DMS53 treated with DMSO at 0.1 percent for 48 hours (cell line): Measurements from ENCODE around the gene UBXN4.
"Not testable (repeated sequence)": the region's sequence is repeated elsewhere in the genome, so short reads cannot be mapped to it uniquely, and the experiment has no call there.

ENCODE experiments used
- DNase-seq: peaks from one replicate; lab custom pipeline; 2025; ENCODE audit not compliant: unreplicated experiment; lab: John Stamatoyannopoulos, UW

Gene UBXN4

DNA sequence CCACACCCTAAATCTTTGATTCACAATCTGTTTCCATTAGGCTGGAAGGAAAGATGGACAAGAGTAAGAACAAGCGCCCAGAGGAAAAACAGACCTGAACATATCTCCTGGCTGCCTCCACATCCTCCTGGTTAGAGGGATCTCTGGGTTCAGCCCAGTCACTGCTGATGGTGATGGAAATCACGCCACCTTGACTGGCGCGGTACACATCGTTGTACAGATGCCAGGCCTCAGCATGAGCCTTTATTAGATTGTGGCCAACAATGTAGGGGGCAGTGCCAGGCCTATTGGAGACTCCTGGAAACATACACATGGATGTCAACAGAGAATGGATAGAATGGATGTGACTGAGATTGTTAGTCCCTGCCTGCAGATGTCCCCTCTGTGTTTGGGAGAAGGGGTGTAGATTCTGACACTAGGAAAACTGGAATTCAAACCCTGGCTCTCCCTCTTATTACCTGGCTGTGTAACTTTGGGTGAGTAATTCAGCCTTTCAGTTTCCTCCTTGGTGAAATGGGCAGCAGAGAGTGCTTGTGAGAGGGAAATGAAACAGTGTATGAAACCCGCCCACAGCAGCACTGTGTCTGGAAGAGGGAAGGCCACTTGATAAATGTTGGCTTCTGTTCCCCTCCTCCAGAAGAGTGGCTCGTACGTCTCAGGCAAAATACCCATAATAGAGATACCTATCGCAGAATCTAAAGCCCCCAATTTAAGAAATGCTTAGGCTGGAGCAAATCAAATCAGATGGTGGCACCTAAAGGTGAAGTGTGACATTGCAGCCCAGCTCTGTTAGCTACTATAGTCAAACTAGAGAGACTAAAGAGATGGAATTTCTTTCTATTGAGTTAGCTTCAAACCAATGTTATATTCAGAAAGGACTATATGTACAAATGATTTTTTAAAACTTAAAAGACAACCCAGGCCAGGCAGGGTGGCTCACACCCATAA, 59.1 kb downstream of the UBXN4 start:
- no peak for DNase-seq

- no peak for DNase-seq
These were observed 60.7 kb downstream of the UBXN4 start for GRCh38 chr2:135802350-135802749.

- DNase-seq: no peak
These were observed 61.6 kb downstream of the UBXN4 start for GRCh38 chr2:135803278-135803677.

GRCh38 chr2:135807874-135808273, 66.2 kb downstream of the UBXN4 start:
- not testable (repeated sequence) for DNase-seq

DNA sequence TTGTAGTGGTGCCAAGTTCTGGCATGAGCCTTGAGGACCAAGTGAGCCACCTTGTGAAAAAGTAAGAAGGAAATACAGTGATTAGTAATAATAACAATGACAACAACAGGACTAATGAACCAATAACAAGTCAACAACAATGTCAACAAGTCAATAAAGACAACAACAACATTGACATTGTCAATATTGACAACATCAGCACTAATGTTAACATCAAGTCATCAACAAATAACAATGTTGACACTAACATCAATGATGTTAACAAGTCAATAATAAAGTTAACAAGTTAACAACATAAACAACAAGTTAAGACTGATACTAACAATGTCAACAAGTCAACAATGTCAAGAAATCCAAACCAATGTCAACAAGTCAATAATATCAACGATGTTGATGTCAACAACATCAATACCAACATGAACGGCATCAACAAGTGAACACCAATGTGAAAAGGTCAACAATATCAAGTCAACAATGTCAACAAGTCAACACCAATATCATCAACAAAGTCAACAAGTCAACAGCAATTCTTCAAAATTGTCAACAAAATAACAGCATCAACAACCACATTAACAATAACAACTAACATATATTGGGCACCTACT, 71.4 kb downstream of the UBXN4 start:
- no peak for DNase-seq

DNA sequence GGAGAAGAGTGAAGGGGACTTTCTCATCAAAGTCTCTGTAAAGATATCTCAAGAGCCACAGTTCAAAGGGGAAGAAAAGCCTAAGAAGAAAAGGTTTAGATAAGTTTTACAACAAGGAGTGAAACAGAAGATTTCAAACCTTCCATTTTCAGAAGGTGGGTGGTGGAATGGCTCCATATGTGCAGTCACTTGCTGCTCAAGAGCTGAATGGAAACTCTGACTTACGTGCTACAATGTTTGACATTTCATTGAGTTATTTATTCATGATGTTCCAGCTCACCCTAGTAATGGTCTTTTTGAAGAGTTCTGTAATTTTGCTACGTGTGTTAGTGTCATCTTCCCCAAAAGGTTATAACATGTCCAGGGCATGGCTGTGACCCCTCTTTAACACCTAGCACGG, 73.6 kb downstream of the UBXN4 start:
- DNase-seq: no peak

DNA sequence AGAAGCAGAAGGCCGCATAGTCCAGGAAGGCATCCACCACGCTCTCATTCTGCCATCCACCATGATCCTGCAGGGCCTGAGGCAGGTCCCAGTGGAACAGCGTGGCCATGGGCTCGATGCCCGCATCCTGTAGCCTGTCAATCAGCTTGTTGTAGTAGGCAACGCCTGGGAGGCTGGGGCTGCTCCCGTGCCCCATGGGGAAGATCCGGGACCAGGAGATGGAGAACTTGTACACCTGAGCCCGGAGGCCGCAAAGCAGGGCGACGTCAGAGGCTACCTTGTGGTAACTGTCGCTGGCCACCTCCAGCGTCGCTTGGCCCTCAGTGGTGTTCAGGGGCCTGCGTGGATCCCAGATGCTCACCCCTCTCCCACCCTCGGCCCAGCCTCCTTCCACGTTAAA, 75.8 kb downstream of the UBXN4 start:
- DNase-seq: no peak

- DNase-seq: no peak
These were observed 76.3 kb downstream of the UBXN4 start for GRCh38 chr2:135817951-135818350.

DNA sequence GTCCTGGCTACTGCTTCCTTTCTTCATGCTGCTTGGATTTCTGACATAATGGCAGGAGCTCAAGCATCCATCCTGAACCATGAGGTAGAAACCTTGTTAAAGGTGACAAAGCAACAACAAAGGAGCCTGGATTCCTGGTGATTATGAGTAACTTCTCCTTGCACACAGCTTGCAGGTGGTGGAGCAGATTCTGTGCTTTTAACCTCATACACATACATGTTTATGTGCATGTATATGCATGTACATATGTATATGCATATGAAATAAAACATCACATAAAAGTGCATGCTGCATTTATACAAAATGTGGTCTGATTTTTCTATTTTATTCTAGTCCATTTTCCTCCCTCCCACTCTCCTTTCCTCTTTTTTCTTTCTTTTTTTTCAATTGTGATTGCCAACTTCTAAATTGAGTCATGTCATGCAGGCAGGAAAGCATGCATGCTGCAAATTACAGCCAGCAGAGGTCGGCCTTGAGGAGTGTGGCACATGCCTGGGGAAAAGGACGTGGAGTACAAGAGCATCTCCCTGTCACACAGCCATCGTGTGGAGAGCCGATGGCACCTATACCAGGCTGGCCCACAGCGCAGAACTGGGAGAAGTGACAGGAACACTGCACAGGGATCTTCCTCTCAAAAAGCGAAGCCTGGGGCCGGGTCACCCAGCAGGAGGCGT, 77.4 kb downstream of the UBXN4 start:
- no peak for DNase-seq

- no peak for DNase-seq
These were observed 78.5 kb downstream of the UBXN4 start for GRCh38 chr2:135820003-135820618.

DNA sequence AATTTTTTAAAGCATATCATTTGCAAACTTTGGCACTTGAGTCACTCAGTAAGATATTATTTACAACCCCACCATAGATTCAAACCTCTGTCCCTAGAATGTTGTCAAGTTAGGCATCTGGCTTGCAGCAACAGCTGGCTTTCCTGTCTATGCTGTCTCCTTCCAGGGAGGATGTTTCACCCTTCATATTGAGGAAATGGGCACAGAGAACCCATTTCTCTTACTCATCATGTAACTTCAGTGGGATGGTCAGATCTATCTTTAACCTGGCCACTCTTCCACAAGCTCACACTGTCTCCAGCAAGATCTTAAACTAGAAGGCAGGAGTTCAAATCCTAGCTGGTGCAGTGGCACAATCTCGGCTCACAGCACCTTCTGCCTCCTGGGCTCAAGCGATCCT, 79.5 kb downstream of the UBXN4 start:
- DNase-seq: no peak

GRCh38 chr2:135822855-135823254, 81.2 kb downstream of the UBXN4 start:
- no peak for DNase-seq

- no peak for DNase-seq
These were observed 83.5 kb downstream of the UBXN4 start for GRCh38 chr2:135825131-135825530.

DNA sequence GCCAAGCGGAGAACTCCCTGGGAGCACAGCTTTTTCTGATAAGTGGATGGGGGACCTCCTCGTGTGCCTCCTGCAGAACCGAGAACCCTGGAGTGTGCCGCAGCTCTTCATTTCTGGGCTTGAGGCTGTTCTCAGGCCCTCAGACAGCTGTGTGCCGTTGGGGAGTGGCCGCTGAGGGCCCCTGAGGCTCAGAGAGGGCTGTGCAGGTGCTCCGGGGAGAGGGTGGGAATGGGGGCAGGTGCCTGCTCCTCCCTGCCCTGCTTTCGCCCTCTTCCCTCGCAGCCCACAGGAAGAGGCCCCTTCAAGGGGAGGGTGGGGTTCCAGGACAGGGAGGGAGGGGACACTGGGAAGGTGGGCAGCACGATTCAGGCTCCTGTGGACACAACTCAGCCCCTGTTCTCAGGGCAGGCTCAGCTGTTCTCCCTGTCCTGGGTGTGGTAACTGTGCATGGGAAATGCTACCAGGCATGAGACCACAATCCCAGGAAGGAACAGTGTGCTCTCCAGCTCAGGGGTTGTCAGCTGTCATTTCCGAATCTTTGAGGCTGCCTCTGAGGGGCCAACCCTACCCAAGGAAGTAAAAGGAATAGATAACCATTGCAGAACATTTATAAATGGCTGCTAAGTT, 84.0 kb downstream of the UBXN4 start:
- no peak for DNase-seq

DNA sequence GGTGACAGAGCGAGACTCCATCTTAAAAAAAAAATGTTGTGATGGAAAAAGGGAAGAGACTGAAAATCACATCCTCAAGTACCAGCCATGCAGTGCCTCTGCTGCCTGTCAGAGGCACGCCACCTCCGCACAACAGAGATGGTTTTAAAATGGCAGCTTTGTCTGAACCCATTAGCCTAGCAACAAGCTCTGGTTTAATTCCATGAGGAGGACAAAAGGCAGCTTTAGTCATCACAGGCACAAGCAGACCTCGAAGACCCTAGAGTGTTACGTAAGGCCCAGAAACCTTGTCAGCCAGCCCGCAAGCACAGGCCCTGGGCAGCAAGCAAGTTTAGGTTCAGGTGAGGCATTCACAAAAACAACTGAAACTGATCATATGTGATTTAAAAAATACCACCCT, 84.9 kb downstream of the UBXN4 start:
- no peak for DNase-seq

- DNase-seq: no peak
These were observed 87.9 kb downstream of the UBXN4 start for GRCh38 chr2:135829378-135830135.

DNA sequence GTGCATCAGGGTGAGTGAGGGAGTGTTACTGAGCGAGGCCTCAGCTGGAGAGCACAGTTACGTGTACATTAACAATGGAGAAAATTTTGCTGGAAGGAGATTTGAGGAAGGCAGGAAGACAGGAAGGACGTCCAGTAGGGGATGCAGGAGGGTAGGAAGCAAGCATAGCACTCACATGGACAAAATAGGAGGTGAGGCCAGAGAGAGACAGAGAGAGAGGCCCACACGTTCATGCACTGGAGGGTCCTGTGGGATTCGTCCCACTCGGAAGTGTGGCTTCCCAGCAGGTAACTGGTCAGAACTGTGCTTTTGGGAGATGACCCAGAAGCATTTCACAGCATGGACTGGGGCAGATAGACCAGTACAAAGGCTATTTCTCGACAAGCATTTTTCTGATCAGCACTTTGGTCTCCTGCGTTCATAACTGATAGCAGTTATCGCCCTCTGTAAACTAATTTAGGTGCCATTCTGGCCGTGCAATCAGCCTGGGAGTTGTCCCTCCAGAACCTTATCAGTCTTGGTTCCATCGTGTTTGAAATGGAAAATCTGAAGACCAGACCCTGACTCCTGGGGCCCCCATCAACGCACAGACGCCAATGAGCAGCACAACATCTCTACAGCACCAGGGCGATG, 89.6 kb downstream of the UBXN4 start:
- no peak for DNase-seq

GRCh38 chr2:135832891-135833290, 91.2 kb downstream of the UBXN4 start:
- DNase-seq: no peak
